ENCODE results near the gene JARID2.

The JARID2 gene

GRCh38 chr6:15426395-15426794 lies 180.5 kb downstream of the JARID2 start:
- no peak for TF ChIP-seq CTCF (IDR thresholded peaks at IDR 0.05; ENCODE audit: low read depth, low read length)

GRCh38 chr6:15426901-15427300 lies 181.0 kb downstream of the JARID2 start:
- in situ Hi-C loops (cut with HindIII; ENCODE audit: low sequenced_read_pairs) = no loop called here
- no peak for DNase-seq (ENCODE audit: low read depth, low spot score)
- TF ChIP-seq CTCF (IDR thresholded peaks at IDR 0.05; ENCODE audit: low read depth, low read length) = no peak
- no peak overlapping the region for H3K4me3 ChIP-seq (ENCODE audit: low read depth, low read length)

More at GRCh38 chr6:15426395-15426794, 180.5 kb downstream of the JARID2 start:
- in situ Hi-C loops (cut with HindIII; ENCODE audit: low sequenced_read_pairs) = no loop called here
- H3K4me3 ChIP-seq (ENCODE audit: low read depth, low read length) = no peak overlapping the region
- DNase-seq (ENCODE audit: low read depth, low spot score) = no peak

GRCh38 chr6:15427331-15428070 lies 181.6 kb downstream of the JARID2 start:
- DNase-seq (ENCODE audit: low read depth, low spot score) = no peak
- TF ChIP-seq CTCF (IDR thresholded peaks at IDR 0.05; ENCODE audit: low read depth, low read length) = no peak
- H3K4me3 ChIP-seq (ENCODE audit: low read depth, low read length) = no peak overlapping the region
- in situ Hi-C loops (cut with HindIII; ENCODE audit: low sequenced_read_pairs) = no loop called here

GRCh38 chr6:15429141-15430110 lies 183.6 kb downstream of the JARID2 start:
- DNase-seq (ENCODE audit: low read depth, low spot score) = peak; percentile 87
- in situ Hi-C loops (cut with HindIII; ENCODE audit: low sequenced_read_pairs) = no loop called here
- TF ChIP-seq CTCF (IDR thresholded peaks at IDR 0.05; ENCODE audit: low read depth, low read length) = no peak
- H3K4me3 ChIP-seq (ENCODE audit: low read depth, low read length) = no peak overlapping the region

GRCh38 chr6:15430186-15430585 lies 184.3 kb downstream of the JARID2 start:
- H3K4me3 ChIP-seq (ENCODE audit: low read depth, low read length) = no peak overlapping the region
- TF ChIP-seq CTCF (IDR thresholded peaks at IDR 0.05; ENCODE audit: low read depth, low read length) = no peak
- in situ Hi-C loops (cut with HindIII; ENCODE audit: low sequenced_read_pairs) = no loop called here

GRCh38 chr6:15430931-15431405 lies 185.1 kb downstream of the JARID2 start:
- in situ Hi-C loops (cut with HindIII; ENCODE audit: low sequenced_read_pairs) = no loop called here
- no peak for TF ChIP-seq CTCF (IDR thresholded peaks at IDR 0.05; ENCODE audit: low read depth, low read length)
- DNase-seq (ENCODE audit: low read depth, low spot score) = no peak
- no peak overlapping the region for H3K4me3 ChIP-seq (ENCODE audit: low read depth, low read length)

More at GRCh38 chr6:15430186-15430585, 184.3 kb downstream of the JARID2 start:
- no peak for DNase-seq (ENCODE audit: low read depth, low spot score)
